H54 (cell line): Measurements from ENCODE around the gene SNTN.

Experiments used
- DNase-seq: peaks from one replicate; pipeline ENCODE4 v3.0.0; 2011; ENCODE audit warnings: low spot score, mixed read lengths; ENCODE audit not compliant: insufficient read length
- FAIRE-seq: peaks from 3 replicates; lab custom pipeline; 2011; peaks lifted over from hg19 to GRCh38; lab: Jason Lieb, UNC
- POLR2A ChIP-seq: IDR thresholded peaks from 2 replicates; pipeline ENCODE4 v1.6.1; 2011; ENCODE audit warnings: low read depth, mild to moderate bottlenecking, low read length

SNTN gene

DNA sequence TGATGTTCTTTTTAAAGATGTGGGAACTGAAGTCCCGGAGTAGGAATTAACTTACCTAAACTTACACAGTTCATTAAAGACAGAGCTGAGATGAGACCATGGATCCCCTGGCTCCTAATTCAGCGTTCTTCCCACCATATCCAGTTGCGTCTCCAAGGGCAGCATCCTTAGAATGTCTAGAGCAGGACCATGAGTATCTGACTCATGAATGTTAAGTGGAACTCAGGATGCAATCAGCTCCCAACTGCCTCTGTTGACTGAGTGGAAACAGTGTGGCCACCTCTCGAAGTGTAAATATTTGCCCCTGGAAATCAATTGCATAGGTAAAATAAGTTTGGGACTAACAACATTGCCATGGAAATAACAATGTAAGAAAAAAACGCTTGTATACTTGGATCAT lies 2.5 kb downstream of the SNTN start:
- no peak for FAIRE-seq
- no peak for TF ChIP-seq POLR2A
- no peak for DNase-seq

DNA sequence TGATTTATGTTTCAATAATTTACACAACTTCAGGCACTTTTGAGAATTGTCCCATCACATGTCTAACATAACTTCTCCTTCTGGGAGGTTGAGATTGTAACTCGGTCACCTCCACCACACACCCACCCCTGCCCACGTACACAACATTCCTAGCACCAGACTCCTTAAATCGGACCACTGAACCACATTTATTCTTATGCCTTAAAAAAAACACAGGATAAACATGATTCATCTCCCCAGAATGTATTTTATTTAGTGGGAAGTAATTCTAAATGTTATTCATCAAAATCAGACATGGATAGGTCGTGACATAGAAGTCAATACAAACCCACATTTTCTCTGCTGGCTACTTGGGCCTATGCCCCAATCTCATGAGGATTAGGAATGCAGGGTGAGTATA lies 3.0 kb downstream of the SNTN start:
- FAIRE-seq (no peak), DNase-seq (no peak)
- TF ChIP-seq POLR2A = no peak

DNA sequence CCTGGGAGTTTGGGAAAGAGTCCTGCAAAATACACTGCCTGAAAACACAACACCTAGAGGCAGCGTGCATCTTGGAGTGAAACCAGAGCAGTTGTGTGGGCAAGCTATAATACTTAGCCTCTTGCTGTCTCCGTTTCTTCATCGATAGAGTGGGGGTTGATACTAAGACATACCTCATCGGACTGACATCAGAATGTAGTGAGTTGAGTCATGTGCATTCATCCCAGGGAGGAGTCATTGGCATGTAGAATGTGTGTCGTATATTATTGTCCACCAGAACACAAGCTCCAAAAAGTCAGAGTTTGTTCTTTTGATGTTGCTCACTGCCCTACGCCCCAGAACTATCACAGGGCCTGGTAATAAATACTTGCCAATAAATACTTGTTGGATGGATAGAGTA lies 4.3 kb downstream of the SNTN start:
- TF ChIP-seq POLR2A = no peak
- no peak for DNase-seq
- FAIRE-seq = no peak

DNA sequence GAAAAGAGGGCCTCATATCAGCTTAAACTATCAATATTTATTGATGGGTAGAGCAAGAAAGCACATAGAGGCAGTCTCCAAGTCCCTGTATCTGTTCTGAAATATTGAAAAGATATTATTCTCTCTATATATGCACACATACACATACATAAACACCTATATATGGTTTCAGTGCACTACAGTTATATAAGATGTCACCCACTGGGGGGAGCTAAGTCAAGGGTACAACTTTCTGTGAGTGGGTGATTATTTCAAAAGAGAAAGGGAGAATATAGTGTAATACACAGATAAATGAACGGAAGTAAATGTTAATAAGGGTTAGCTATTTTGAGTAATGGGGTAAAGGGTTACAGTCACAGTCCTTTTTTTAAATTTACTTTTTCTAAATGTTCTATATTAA lies 8.8 kb downstream of the SNTN start:
- no peak for TF ChIP-seq POLR2A
- DNase-seq (no peak), FAIRE-seq (no peak)

DNA sequence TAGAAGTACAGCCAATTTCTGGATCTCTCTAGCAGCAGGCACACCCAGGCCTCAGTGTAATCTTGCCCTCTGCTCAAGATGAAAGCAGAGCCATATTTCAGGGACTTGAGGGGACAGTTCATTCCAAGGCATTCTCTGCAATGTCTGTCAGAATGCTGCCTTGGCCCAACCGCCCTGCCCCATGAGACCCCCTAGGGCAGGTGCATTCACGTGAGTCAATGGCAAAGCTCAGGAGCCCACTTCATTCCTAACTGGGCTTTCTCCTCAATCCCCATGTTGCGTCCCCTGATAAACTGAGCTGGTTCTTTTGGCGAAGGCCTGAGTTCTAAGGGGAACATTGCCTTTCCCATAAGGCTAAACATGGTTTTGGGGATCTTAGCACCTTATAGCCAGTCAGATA lies 9.5 kb downstream of the SNTN start:
- DNase-seq (no peak), FAIRE-seq (no peak)
- TF ChIP-seq POLR2A = no peak

DNA sequence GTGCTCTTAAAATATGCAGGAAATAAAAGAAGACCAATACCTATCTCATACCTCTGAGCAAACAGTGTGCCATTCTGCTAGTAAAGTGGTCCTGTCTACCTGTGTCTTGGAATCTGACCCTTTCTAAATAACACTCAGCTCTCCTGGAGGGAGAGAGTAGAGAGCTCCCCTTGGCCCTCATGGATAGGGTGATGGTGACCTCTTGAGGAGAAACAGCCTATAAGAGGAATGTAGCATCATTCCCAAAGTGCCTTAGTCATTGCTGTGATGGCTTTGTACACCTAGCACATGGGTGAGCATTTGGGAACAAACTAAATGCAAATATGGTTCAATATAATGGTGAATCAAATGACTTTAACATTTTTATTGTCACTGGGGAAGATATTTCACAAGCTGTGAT lies 10.0 kb downstream of the SNTN start:
- no peak for DNase-seq
- no peak for FAIRE-seq
- no peak for TF ChIP-seq POLR2A

DNA sequence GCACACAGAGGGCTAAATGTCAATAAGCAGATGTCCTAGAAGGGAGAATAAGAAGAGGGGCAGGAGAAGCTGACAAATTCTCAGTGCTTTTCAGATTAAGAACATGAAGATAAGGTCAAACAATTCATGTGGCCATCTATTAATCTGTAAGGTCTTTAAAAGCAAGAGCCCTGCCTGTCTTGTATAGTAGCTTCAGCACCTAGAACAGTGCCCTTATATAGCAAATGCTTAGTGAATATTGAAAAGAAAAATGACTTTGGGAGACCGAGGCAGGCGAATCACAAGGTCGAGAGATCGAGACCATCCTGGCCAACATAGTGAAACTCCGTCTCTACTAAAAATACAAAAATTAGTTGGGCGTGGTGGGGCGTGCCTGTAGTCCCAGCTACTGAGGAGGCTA lies 18.1 kb downstream of the SNTN start:
- no peak for TF ChIP-seq POLR2A
- FAIRE-seq = no peak
- no peak for DNase-seq

DNA sequence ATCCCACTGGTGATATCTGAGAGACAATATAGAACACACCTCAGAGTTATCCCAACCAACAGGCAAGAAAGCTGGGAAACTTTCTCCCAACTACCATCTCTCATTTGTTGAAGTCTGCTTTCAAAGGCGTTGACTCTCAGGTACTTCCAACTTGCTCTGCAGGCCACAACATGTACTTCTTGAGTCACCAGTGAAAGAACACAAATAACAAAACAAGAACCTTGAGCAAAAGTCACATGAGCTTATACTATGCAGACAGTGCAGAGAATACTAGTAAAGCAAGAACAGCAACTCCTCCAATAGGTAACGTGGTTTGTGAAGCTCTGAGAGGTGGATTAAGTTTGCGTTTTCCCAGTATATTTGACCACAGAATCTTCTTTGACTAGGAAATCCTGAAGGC lies 20.6 kb downstream of the SNTN start:
- no peak for TF ChIP-seq POLR2A
- FAIRE-seq (no peak), DNase-seq (no peak)

DNA sequence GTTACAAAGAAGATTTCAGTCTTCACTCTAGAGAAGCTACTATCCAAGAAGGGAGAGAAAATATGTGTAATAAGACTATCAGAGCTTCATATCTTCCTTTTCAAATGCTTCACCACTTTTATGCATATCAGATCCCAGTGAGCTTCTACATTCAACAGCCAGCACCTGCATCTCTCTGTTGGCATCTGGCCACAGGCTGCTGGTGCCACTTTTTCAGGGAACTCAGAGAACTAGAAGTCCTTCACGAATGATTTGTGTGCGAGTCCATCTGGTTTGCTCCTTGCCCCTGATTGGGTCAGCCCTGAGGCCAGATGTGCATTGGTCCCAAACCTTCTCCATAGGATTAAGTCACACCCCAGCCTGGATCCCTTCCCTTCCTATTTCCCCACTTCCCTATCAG lies 22.1 kb downstream of the SNTN start:
- no peak for TF ChIP-seq POLR2A
- FAIRE-seq (no peak), DNase-seq (no peak)

DNA sequence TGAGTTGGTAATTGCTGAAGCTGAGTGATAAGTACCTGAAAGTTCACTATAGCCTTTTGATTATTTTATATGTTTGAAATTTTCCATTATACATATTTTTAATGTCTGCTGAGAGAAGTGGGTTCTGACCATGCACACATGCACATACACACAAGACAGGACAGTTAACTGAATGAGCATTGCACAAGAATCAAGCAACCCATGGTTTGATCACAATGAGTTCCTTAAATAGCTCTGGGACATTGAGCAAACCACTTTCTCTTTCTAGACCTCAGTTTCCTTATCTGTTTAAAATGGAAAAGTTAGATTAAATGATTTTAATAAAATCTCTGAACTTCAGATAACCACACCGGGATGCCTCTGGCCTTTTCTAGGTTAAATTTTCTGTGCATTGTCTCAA lies 26.7 kb downstream of the SNTN start:
- DNase-seq = no peak
- FAIRE-seq = no peak
- no peak for TF ChIP-seq POLR2A

DNA sequence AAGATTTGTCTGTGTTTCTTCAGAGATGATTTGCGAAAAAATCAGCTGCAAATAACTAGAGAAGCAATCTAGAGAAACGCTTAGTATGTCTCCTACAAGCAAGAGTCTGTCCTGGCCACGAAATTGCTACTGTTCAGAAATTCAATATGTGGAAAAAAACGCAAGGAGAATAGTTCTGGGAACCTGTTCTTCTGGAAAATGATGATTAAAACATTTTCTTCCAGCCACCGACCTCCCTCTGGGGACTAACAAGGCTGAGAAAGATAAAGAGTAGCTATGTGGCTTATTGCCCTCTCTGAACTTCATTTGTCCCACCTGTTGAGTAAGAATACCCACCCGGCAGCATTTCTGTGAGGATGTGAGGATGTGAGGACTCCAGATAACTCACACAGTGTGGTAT lies 31.6 kb downstream of the SNTN start:
- no peak for TF ChIP-seq POLR2A
- FAIRE-seq (no peak), DNase-seq (no peak)

DNA sequence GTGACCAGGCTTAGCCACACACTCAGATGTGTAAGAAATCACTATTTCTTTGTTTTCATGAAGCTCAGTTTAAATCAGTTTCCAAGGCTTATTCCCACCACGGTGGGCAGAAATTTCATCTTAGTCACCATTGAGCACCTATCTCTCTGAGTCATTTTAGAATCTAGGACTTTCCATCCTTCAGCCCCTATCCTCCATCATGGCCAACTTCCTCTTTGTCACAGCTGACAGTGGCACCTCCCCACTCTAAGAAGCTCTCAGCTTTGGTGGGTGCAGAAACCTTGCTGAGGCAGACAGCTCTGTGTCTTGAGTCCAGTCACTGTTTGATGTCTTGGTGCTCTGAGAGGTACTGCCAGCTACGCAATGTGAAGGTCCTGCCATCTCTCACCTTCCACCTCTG lies 32.9 kb downstream of the SNTN start:
- no peak for TF ChIP-seq POLR2A
- DNase-seq (no peak), FAIRE-seq (no peak)

DNA sequence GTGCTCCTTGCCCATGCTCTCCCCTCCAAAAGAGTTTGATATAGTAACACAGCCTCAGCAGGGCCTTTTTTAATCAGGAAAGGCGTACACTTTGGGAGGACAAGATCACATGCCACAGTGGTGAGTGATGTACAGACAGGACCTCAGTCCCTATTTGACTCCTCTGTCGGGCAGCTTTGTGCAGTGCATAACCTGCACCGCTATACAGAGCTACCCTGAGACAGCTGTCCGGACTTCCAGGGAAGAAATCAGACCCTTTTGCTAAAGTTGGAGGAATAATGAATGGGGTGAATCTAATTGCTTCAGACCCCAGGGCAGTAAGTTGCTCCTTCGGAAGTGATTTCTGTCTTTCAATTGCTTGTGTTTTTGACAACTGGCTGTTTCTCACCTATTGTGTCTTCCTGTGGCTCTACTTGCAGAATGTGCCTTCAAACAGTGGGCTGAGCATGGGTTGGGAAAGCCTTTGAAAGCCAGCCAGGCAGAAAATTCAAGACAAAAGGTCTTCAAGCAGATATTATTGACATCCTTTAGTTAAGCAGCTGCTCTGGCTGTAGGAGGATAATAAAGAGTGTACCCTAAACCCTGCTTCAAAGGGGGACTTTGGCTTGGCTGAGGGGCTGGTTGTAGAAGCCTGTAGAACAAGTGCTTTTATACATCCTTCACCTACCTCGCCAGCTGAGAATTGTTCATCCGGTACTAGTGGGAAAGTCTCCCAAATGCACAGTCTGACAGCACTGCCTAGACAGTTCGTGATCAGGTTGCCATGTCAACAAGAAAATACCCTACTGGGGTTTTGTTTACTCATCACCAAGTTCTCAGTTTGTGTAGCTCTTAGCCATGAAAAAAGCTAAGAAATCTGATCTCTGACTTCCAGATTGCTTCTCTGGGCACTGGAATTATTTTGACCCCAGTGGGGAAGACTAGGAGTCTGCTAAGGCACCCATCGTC lies 35.1 kb downstream of the SNTN start:
- DNase-seq (no peak), FAIRE-seq (no peak)
- no peak for TF ChIP-seq POLR2A

DNA sequence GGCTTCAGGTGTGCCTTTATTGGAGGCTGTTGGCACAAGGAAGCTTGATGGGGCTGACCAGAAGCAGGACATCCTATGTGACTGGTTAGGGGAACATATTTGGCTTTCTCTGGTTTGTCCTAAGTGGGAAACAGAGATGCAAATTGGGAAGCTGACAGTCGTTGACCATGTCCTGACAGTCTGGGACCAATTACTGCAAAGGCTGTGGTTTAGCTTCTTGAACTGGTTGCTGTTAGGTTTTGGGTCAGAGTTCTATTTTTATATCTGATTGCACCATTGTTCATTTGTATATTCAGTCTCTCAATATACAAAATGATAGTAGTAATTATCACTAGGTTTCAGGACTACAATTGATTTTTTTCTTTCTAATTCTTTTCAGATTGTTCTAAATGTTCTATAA lies 36.8 kb downstream of the SNTN start:
- FAIRE-seq (no peak), DNase-seq (no peak)

DNA sequence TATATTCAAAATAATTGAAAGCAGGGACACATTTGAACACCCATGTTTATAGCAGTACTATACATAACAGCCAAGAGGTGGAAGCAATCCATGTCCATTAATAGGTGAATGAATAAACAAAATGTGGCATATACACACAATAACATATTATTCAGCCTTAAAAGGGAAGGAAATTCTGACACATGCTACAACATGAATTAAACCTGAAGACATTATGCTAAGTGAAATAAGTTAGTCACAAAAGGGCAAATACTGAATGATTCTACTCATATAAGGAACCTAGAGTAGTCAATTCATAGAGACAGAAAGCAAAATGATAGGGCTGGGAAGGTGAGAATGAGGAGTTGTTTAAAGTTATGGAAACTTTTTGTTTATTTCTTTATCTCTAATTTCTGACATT lies 40.9 kb downstream of the SNTN start:
- FAIRE-seq (no peak), DNase-seq (no peak)
- no peak for TF ChIP-seq POLR2A

More for the DNA sequence above, 36.8 kb downstream of the SNTN start:
- no peak for TF ChIP-seq POLR2A
